Epithelial cell of esophagus (primary cell): ENCODE data around the gene IRAK2.
A peak's percentile ranks its signal among the peaks of the same experiment; 100 is the strongest.
"Not testable (repeated sequence)": the region's sequence is repeated elsewhere in the genome, so short reads cannot be mapped to it uniquely, and the experiment has no call there.

Experiments
- DNase-seq: peaks from one replicate; pipeline ENCODE4 v3.0.0; 2010; ENCODE audit warnings: low read depth
- H3K4me3 ChIP-seq: 2 replicates; pipeline ENCODE4 v1.5.1; 2011; ENCODE audit warnings: mild to moderate bottlenecking, low read length, control low read depth
- CTCF ChIP-seq: IDR thresholded peaks from 2 replicates; pipeline ENCODE4 v1.5.1; 2011; ENCODE audit warnings: low read depth, mild to moderate bottlenecking, low read length, control low read depth, inconsistent platforms; ENCODE audit not compliant: insufficient read depth; ENCODE audit errors: missing control alignments

Gene IRAK2

GRCh38 chr3:10122724-10123123 lies 42.0 kb upstream of the IRAK2 start:
- no peak for DNase-seq
- TF ChIP-seq CTCF, result no peak
- no peak overlapping the region for H3K4me3 ChIP-seq

GRCh38 chr3:10135872-10136271 lies 28.8 kb upstream of the IRAK2 start:
- H3K4me3 ChIP-seq, DNase-seq: not testable (repeated sequence)

GRCh38 chr3:10136426-10137005 lies 28.2 kb upstream of the IRAK2 start:
- no peak for TF ChIP-seq CTCF
- H3K4me3 ChIP-seq, result no peak overlapping the region
- no peak for DNase-seq

GRCh38 chr3:10137178-10137577 lies 27.5 kb upstream of the IRAK2 start:
- peak; percentile 57 for DNase-seq
- TF ChIP-seq CTCF, result no peak
- H3K4me3 ChIP-seq, result no peak overlapping the region

- peak overlapping the region; percentile 15 for H3K4me3 ChIP-seq
- no peak for DNase-seq
- TF ChIP-seq CTCF, result no peak
These were observed 23.6 kb upstream of the IRAK2 start for GRCh38 chr3:10140996-10141546.

- TF ChIP-seq CTCF, result no peak
- DNase-seq, result peak; percentile 30
- peak overlapping the region; percentile 76 for H3K4me3 ChIP-seq
These were observed 21.8 kb upstream of the IRAK2 start for GRCh38 chr3:10142707-10143560.

GRCh38 chr3:10145685-10146084 lies 19.0 kb upstream of the IRAK2 start:
- no peak for TF ChIP-seq CTCF

More at GRCh38 chr3:10145685-10146084, 19.0 kb upstream of the IRAK2 start:
- H3K4me3 ChIP-seq, result no peak overlapping the region
- no peak for DNase-seq
